WTC11 (cell line): ENCODE data around the gene TMEM143.

ENCODE experiments used
- ZNF263 ChIP-seq: sonication (generic); formaldehyde crosslinking; IDR thresholded peaks from 2 replicates; pipeline ENCODE4 v1.8.1; 2022; ENCODE audit warnings: low read depth, mild to moderate bottlenecking, moderate library complexity, missing genetic modification reagents
- ZNF396 ChIP-seq: fragments of 250-450 bp; sonication (Bioruptor Pico); IDR thresholded peaks from 2 replicates; pipeline ENCODE4 v1.8.0; 2021; ENCODE audit warnings: mild to moderate bottlenecking, moderate library complexity, borderline replicate concordance
- TF ChIP-seq, protein P1 (sequence below): sonication (generic); formaldehyde crosslinking; IDR thresholded peaks from 2 replicates; pipeline ENCODE4 v1.8.0; 2022; ENCODE audit warnings: mild to moderate bottlenecking, missing genetic modification reagents
- TF ChIP-seq, protein P2 (sequence below): fragments of 200-600 bp; IDR thresholded peaks from 2 replicates; pipeline ENCODE4 v1.8.0; 2022; ENCODE audit warnings: antibody characterized with exemption
- TF ChIP-seq, protein P3 (sequence below): fragments of 250-450 bp; sonication (Bioruptor Pico); IDR thresholded peaks from 2 replicates; pipeline ENCODE4 v2.1.2; 2022; ENCODE audit warnings: mild to moderate bottlenecking, moderate library complexity

DNA sequence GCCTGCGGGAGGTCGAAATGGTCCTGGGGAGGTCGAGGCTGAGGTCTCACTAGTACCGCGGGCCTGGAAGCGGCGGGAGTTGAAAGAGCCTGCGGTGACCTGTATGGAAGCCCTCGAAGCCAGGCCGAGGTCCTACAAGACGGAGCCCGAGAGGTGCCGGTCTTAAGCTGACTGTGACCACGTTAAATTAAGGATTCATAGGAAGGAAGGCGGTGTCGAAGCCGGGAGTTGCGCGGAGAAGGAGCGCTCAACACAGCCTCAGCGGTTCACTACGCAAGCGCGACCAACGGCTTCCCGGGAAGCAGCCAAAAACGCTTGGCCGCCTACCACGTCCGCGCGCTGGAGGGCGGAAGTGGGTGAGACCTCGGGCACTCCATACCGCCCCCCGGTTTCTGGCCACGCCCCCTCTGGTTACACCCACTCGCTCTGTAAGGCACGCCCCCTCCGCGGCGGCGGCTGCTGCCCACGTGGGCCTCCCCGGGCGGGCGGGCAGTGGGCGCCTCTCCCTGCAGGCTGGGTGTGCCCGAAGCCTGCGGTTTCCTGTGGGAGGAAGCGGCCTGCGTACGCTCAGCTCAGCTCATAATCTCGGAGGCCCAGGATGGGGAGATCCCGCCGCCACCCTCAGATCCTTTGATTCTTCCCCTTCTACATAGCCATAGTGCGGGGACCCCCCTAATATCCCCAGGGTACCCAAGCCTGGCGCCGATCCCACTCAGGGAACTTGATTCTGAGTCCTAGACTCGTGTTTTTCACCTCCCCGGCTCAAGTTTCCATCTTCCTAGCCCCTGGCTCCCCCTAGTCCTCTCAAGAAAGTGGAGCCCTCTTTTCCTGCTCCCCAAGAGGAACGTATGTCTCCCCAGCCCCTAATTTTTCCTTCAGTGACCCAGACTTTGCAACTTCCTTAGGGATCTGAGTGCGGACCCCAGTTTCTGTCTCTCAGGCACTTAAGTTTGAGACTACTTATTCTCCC is 41.8 kb downstream of the TMEM143 start:
- TF ChIP-seq, protein P1, sequence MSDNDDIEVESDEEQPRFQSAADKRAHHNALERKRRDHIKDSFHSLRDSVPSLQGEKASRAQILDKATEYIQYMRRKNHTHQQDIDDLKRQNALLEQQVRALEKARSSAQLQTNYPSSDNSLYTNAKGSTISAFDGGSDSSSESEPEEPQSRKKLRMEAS (CRISPR knock-in tag), result peak; percentile 86
- TF ChIP-seq, protein P2, sequence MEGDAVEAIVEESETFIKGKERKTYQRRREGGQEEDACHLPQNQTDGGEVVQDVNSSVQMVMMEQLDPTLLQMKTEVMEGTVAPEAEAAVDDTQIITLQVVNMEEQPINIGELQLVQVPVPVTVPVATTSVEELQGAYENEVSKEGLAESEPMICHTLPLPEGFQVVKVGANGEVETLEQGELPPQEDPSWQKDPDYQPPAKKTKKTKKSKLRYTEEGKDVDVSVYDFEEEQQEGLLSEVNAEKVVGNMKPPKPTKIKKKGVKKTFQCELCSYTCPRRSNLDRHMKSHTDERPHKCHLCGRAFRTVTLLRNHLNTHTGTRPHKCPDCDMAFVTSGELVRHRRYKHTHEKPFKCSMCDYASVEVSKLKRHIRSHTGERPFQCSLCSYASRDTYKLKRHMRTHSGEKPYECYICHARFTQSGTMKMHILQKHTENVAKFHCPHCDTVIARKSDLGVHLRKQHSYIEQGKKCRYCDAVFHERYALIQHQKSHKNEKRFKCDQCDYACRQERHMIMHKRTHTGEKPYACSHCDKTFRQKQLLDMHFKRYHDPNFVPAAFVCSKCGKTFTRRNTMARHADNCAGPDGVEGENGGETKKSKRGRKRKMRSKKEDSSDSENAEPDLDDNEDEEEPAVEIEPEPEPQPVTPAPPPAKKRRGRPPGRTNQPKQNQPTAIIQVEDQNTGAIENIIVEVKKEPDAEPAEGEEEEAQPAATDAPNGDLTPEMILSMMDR, result no peak
- TF ChIP-seq ZNF263 (CRISPR knock-in tag), result no peak
- TF ChIP-seq, protein P3, sequence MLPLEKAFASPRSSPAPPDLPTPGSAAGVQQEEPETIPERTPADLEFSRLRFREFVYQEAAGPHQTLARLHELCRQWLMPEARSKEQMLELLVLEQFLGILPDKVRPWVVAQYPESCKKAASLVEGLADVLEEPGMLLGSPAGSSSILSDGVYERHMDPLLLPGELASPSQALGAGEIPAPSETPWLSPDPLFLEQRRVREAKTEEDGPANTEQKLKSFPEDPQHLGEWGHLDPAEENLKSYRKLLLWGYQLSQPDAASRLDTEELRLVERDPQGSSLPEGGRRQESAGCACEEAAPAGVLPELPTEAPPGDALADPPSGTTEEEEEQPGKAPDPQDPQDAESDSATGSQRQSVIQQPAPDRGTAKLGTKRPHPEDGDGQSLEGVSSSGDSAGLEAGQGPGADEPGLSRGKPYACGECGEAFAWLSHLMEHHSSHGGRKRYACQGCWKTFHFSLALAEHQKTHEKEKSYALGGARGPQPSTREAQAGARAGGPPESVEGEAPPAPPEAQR (CRISPR knock-in tag), result no peak
- TF ChIP-seq ZNF396 (CRISPR knock-in tag), result no peak
